A673 (cell line): ENCODE results near the gene BMF.

Experiments used
- EZH2 ChIP-seq: fragments of 200-600 bp; sonication (generic); IDR thresholded peaks from 2 replicates; pipeline ENCODE4 v1.6.1; 2017; ENCODE audit warnings: borderline replicate concordance, low read depth, mild to moderate bottlenecking, mixed read lengths, antibody characterized with exemption, low read length; ENCODE audit not compliant: poor library complexity, severe bottlenecking
- TF ChIP-seq, protein P1 (sequence below): fragments of 300-800, 200-600 bp; sonication (generic); conservative IDR thresholded peaks from 2 replicates; pipeline ENCODE4 v1.5.1; 2017; ENCODE audit warnings: low read depth, mild to moderate bottlenecking, antibody characterized with exemption, low read length, moderate library complexity, mixed read lengths

DNA sequence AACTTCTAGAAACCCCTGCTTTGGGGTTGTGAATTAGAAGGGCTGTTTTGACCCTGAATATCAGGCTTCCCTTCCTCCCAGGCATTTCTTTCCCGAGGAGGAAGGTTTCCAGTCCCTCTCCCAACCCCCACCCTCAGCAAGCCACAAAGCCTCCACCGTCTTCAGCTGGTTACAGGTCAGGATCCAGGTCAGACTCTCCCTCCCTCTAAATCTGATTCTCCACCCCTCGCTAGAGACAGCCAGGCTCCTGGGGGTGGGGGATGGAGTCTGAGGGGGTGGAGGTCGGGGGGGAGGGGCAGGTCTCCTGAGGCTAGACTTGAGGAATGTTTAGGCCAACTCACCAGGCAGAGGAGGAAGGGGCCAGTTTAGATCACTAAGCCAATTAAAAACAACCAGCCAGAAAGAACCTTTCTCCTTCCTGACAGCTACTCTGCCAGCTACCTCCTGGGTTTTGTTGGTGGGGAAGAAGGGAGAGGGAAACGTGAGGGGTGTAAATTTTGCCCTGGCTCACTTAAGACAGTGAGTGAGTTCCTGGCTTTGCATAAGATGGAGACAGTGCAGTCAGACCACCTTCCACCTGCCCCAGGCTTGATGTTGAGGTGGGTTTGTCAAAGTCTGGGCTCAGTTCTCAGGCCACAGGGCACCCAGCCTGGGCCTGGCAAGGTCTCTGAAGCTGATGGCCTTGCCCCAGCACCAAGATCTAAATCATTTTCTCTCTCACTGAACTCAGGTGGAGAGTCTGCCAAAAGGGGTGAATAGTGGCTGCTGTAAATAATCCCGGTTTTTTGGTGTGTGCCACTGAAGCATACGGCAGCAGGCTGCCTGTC, 19.5 kb downstream of the BMF start:
- TF ChIP-seq, protein P1, sequence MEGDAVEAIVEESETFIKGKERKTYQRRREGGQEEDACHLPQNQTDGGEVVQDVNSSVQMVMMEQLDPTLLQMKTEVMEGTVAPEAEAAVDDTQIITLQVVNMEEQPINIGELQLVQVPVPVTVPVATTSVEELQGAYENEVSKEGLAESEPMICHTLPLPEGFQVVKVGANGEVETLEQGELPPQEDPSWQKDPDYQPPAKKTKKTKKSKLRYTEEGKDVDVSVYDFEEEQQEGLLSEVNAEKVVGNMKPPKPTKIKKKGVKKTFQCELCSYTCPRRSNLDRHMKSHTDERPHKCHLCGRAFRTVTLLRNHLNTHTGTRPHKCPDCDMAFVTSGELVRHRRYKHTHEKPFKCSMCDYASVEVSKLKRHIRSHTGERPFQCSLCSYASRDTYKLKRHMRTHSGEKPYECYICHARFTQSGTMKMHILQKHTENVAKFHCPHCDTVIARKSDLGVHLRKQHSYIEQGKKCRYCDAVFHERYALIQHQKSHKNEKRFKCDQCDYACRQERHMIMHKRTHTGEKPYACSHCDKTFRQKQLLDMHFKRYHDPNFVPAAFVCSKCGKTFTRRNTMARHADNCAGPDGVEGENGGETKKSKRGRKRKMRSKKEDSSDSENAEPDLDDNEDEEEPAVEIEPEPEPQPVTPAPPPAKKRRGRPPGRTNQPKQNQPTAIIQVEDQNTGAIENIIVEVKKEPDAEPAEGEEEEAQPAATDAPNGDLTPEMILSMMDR: no peak
- TF ChIP-seq EZH2: no peak
